HUES6 (cell line): ENCODE measurements around the gene KCND3.

Experiments
- H3K27ac ChIP-seq: 2 replicates; pipeline ENCODE4 v1.7.0; 2013; ENCODE audit warnings: low read depth, mild to moderate bottlenecking, low read length, inconsistent platforms
- H3K27me3 ChIP-seq: 2 replicates; pipeline ENCODE4 v1.6.1; 2013; ENCODE audit warnings: low read length; ENCODE audit not compliant: control insufficient read depth, insufficient read depth
- H3K36me3 ChIP-seq: 2 replicates; pipeline ENCODE4 v1.6.1; 2013; ENCODE audit warnings: low read length; ENCODE audit not compliant: control insufficient read depth, insufficient read depth
- H3K4me1 ChIP-seq: 2 replicates; pipeline ENCODE4 v1.6.1; 2013; ENCODE audit warnings: low read length; ENCODE audit not compliant: control insufficient read depth, insufficient read depth
- H3K4me3 ChIP-seq: 2 replicates; pipeline ENCODE4 v1.5.1; 2013; ENCODE audit warnings: low read depth, low read length
- H3K9ac ChIP-seq: one replicate; pipeline ENCODE4 v1.6.1; 2013; ENCODE audit warnings: mild to moderate bottlenecking, low read length
- H3K9me3 ChIP-seq: 2 replicates; pipeline ENCODE4 v1.6.1; 2013; ENCODE audit warnings: low read depth, low read length; ENCODE audit not compliant: control insufficient read depth, insufficient read depth

KCND3 gene

GRCh38 chr1:111988743-111989453 is 570 bp downstream of the KCND3 start:
- Histone ChIP-seq H3K4me3 (peak overlapping the region; percentile 65), H3K9me3 (no peaks in the 10 kb centered on the region), H3K9ac (no peak overlapping the region), H3K36me3 (no peaks in the 10 kb centered on the region), H3K4me1 (peaks cover 13% of the 10 kb centered on the region; the same call in 1 of the 2 replicates), H3K27ac (no peak overlapping the region), H3K27me3 (peaks cover 99% of the 10 kb centered on the region)

GRCh38 chr1:111988377-111988742 is 1.1 kb downstream of the KCND3 start:
- Histone ChIP-seq H3K4me1 (peaks cover 13% of the 10 kb centered on the region; the same call in 1 of the 2 replicates), H3K36me3 (no peaks in the 10 kb centered on the region), H3K9me3 (no peaks in the 10 kb centered on the region), H3K4me3 (peak overlapping the region; percentile 65; the same call in 1 of the 2 replicates), H3K9ac (no peak overlapping the region), H3K27ac (no peak overlapping the region), H3K27me3 (peaks cover 99% of the 10 kb centered on the region)

GRCh38 chr1:111987502-111987901 is 2.0 kb downstream of the KCND3 start:
- Histone ChIP-seq H3K9ac (no peak overlapping the region), H3K36me3 (no peaks in the 10 kb centered on the region), H3K4me3 (no peak overlapping the region), H3K9me3 (no peaks in the 10 kb centered on the region), H3K4me1 (peaks cover 13% of the 10 kb centered on the region; the same call in 1 of the 2 replicates), H3K27ac (no peak overlapping the region), H3K27me3 (peaks cover 98% of the 10 kb centered on the region)

- H3K9ac ChIP-seq: no peak overlapping the region
- H3K27ac ChIP-seq: no peak overlapping the region
- H3K4me1 ChIP-seq: peaks cover 4% of the 10 kb centered on the region; the same call in 1 of the 2 replicates
- H3K36me3 ChIP-seq: no peaks in the 10 kb centered on the region
- peaks cover 8% of the 10 kb centered on the region; the same call in 1 of the 2 replicates for H3K9me3 ChIP-seq
- H3K4me3 ChIP-seq: no peak overlapping the region
- H3K27me3 ChIP-seq: peaks cover 87% of the 10 kb centered on the region
Observed at GRCh38 chr1:111983500-111983899, 6.0 kb downstream of the KCND3 start.

GRCh38 chr1:111982428-111982827 is 7.0 kb downstream of the KCND3 start:
- no peak overlapping the region for H3K27ac ChIP-seq
- no peaks in the 10 kb centered on the region for H3K36me3 ChIP-seq
- no peak overlapping the region for H3K4me3 ChIP-seq
- no peak overlapping the region for H3K9ac ChIP-seq
- peaks cover 84% of the 10 kb centered on the region for H3K27me3 ChIP-seq
- no peaks in the 10 kb centered on the region for H3K4me1 ChIP-seq
- H3K9me3 ChIP-seq: peaks cover 8% of the 10 kb centered on the region; the same call in 1 of the 2 replicates

GRCh38 chr1:111981871-111982270 is 7.6 kb downstream of the KCND3 start:
- H3K4me3 ChIP-seq: no peak overlapping the region
- H3K27me3 ChIP-seq: peaks cover 78% of the 10 kb centered on the region

GRCh38 chr1:111981090-111981489 is 8.4 kb downstream of the KCND3 start:
- no peak overlapping the region for H3K4me3 ChIP-seq
- no peaks in the 10 kb centered on the region for H3K36me3 ChIP-seq
- peaks cover 8% of the 10 kb centered on the region; the same call in 1 of the 2 replicates for H3K9me3 ChIP-seq
- H3K27ac ChIP-seq: no peak overlapping the region
- H3K9ac ChIP-seq: no peak overlapping the region
- no peaks in the 10 kb centered on the region for H3K4me1 ChIP-seq
- peaks cover 71% of the 10 kb centered on the region for H3K27me3 ChIP-seq

More at GRCh38 chr1:111981871-111982270, 7.6 kb downstream of the KCND3 start:
- Histone ChIP-seq H3K4me1 (no peaks in the 10 kb centered on the region), H3K9me3 (peaks cover 8% of the 10 kb centered on the region; the same call in 1 of the 2 replicates), H3K27ac (no peak overlapping the region), H3K36me3 (no peaks in the 10 kb centered on the region), H3K9ac (no peak overlapping the region)

- Histone ChIP-seq H3K4me1 (no peaks in the 10 kb centered on the region), H3K9me3 (peaks cover 8% of the 10 kb centered on the region; the same call in 1 of the 2 replicates), H3K9ac (no peak overlapping the region), H3K27ac (no peak overlapping the region), H3K4me3 (no peak overlapping the region), H3K27me3 (peaks cover 69% of the 10 kb centered on the region), H3K36me3 (no peaks in the 10 kb centered on the region)
Observed at GRCh38 chr1:111980686-111981085, 8.8 kb downstream of the KCND3 start.

GRCh38 chr1:111978695-111979094 is 10.8 kb downstream of the KCND3 start:
- Histone ChIP-seq H3K4me3 (no peak overlapping the region), H3K36me3 (no peaks in the 10 kb centered on the region), H3K27ac (no peak overlapping the region), H3K27me3 (peaks cover 65% of the 10 kb centered on the region), H3K4me1 (no peaks in the 10 kb centered on the region), H3K9me3 (peaks cover 8% of the 10 kb centered on the region; the same call in 1 of the 2 replicates), H3K9ac (no peak overlapping the region)

GRCh38 chr1:111977378-111977777 is 12.1 kb downstream of the KCND3 start:
- peaks cover 60% of the 10 kb centered on the region for H3K27me3 ChIP-seq
- no peak overlapping the region for H3K4me3 ChIP-seq
- H3K36me3 ChIP-seq: no peaks in the 10 kb centered on the region
- no peaks in the 10 kb centered on the region for H3K4me1 ChIP-seq
- no peak overlapping the region for H3K27ac ChIP-seq
- H3K9me3 ChIP-seq: peaks cover 8% of the 10 kb centered on the region; the same call in 1 of the 2 replicates
- H3K9ac ChIP-seq: no peak overlapping the region

GRCh38 chr1:111976842-111977241 is 12.6 kb downstream of the KCND3 start:
- Histone ChIP-seq H3K9ac (no peak overlapping the region), H3K9me3 (peaks cover 3% of the 10 kb centered on the region; the same call in 1 of the 2 replicates), H3K27me3 (peaks cover 55% of the 10 kb centered on the region), H3K36me3 (no peaks in the 10 kb centered on the region), H3K4me3 (no peak overlapping the region), H3K4me1 (no peaks in the 10 kb centered on the region), H3K27ac (no peak overlapping the region)
